ENCODE results near the gene ABLIM3.

- TF ChIP-seq CTCF (IDR thresholded peaks at IDR 0.05): no peak
- no peak for TF ChIP-seq POLR2A (IDR thresholded peaks at IDR 0.05)
Measured at GRCh38 chr5:149302641-149303040, 161.3 kb downstream of the ABLIM3 start.
